Measurements from ENCODE around the gene TUBB8.
"Not testable (repeated sequence)": the region's sequence is repeated elsewhere in the genome, so short reads cannot be mapped to it uniquely, and the experiment has no call there.

DNA sequence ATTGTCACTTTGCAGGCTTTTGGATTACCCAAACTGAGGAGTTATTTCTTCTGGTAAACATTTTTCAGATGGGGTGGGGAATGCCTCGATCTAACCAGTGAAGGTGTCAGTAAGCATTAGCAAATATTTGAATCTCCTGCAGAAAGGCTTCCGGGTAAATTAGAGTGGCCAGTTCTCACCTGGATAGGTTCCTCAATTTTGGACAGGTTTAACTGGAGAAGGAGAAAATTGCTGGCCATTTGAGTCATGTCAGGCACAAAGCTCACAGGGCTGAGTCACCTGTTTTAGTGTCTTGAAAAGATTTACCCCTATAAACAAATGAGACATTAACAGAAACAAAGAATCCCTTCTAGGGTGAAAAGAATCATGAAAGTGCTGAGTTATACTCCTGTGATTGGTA, 830 bp upstream of the TUBB8 start:
- TF ChIP-seq, protein P1, sequence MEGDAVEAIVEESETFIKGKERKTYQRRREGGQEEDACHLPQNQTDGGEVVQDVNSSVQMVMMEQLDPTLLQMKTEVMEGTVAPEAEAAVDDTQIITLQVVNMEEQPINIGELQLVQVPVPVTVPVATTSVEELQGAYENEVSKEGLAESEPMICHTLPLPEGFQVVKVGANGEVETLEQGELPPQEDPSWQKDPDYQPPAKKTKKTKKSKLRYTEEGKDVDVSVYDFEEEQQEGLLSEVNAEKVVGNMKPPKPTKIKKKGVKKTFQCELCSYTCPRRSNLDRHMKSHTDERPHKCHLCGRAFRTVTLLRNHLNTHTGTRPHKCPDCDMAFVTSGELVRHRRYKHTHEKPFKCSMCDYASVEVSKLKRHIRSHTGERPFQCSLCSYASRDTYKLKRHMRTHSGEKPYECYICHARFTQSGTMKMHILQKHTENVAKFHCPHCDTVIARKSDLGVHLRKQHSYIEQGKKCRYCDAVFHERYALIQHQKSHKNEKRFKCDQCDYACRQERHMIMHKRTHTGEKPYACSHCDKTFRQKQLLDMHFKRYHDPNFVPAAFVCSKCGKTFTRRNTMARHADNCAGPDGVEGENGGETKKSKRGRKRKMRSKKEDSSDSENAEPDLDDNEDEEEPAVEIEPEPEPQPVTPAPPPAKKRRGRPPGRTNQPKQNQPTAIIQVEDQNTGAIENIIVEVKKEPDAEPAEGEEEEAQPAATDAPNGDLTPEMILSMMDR (IDR thresholded peaks at IDR 0.05), result not testable (repeated sequence)
- TF ChIP-seq POLR2A (IDR thresholded peaks at IDR 0.05), result not testable (repeated sequence)

Data from testis (tissue), 2 donors.